Prostate gland (tissue), 2 donors: ENCODE results near the gene IL11.

Source experiments
- POLR2A ChIP-seq: fragments of 450-650 bp; IDR thresholded peaks from one replicate; pipeline ENCODE4 v1.6.1; 2016; ENCODE audit warnings: antibody characterized with exemption, mild to moderate bottlenecking
- POLR2AphosphoS5 ChIP-seq: sonication (generic); formaldehyde crosslinking; IDR thresholded peaks from one replicate; pipeline ENCODE4 v1.6.1; 2017; ENCODE audit warnings: antibody characterized with exemption
- TF ChIP-seq, protein P1 (sequence below), 4 experiments: fragments of 200-600 bp in 2 of 4; fragments of 450-650 bp in 2 of 4; sonication (generic) in 2 of 4; IDR thresholded peaks; 1 replicate in 3 of 4; 2 replicates in 1 of 4; pipeline ENCODE4 v1.5.1; 2016 to 2019; ENCODE audit warnings: antibody characterized with exemption in 4 of 4, mild to moderate bottlenecking in 2 of 4, moderate library complexity in 2 of 4

GRCh38 chr19:55347442-55348009, 22.7 kb downstream of the IL11 start:
- TF ChIP-seq POLR2A (no peak), POLR2AphosphoS5 (no peak)
- TF ChIP-seq, protein P1, sequence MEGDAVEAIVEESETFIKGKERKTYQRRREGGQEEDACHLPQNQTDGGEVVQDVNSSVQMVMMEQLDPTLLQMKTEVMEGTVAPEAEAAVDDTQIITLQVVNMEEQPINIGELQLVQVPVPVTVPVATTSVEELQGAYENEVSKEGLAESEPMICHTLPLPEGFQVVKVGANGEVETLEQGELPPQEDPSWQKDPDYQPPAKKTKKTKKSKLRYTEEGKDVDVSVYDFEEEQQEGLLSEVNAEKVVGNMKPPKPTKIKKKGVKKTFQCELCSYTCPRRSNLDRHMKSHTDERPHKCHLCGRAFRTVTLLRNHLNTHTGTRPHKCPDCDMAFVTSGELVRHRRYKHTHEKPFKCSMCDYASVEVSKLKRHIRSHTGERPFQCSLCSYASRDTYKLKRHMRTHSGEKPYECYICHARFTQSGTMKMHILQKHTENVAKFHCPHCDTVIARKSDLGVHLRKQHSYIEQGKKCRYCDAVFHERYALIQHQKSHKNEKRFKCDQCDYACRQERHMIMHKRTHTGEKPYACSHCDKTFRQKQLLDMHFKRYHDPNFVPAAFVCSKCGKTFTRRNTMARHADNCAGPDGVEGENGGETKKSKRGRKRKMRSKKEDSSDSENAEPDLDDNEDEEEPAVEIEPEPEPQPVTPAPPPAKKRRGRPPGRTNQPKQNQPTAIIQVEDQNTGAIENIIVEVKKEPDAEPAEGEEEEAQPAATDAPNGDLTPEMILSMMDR (IDR thresholded peaks at IDR 0.05), result no peak
